OCI-LY3 (cell line): ENCODE results near the gene NRAP.

Experiments
- H2AFZ ChIP-seq: fragments of 200-600, 300-600 bp; shearing (Covaris generic); 2 replicates; pipeline ENCODE4 v1.6.0; 2014; ENCODE audit warnings: antibody characterized with exemption, low read depth, low read length
- H3K27ac ChIP-seq: fragments of 200-600, 300-600 bp; sonication (generic); 2 replicates; pipeline ENCODE4 v1.5.1; 2014; ENCODE audit warnings: mild to moderate bottlenecking, low read length, moderate library complexity, mixed read lengths
- H3K27me3 ChIP-seq: fragments of 200-600, 300-600 bp; sonication (generic); 2 replicates; pipeline ENCODE4 v1.6.1; 2014; ENCODE audit warnings: low read depth, low read length, mixed read lengths
- H3K36me3 ChIP-seq: fragments of 200-600, 300-600 bp; sonication (generic); replicated peaks from 2 replicates; pipeline ENCODE3; 2014; ENCODE audit warnings: low read depth, low read length, mixed read lengths
- H3K4me1 ChIP-seq: fragments of 300-600, 200-600 bp; sonication (generic); 2 replicates; pipeline ENCODE4 v1.6.1; 2014; ENCODE audit warnings: low read length, mixed read lengths
- H3K4me2 ChIP-seq: fragments of 200-600, 300-600 bp; sonication (generic); 2 replicates; pipeline ENCODE4 v1.6.1; 2014; ENCODE audit warnings: low read length, mixed read lengths
- H3K4me3 ChIP-seq: fragments of 300-600, 200-600 bp; sonication (generic); 2 replicates; pipeline ENCODE4 v1.5.1; 2014; ENCODE audit warnings: antibody characterized with exemption, mild to moderate bottlenecking, low read length, moderate library complexity
- H3K79me2 ChIP-seq: fragments of 300-600, 200-600 bp; shearing (Covaris generic); 2 replicates; pipeline ENCODE4 v1.6.1; 2014; ENCODE audit warnings: mild to moderate bottlenecking, low read length, mixed read lengths
- H3K9ac ChIP-seq: fragments of 300-600, 200-600 bp; shearing (Covaris generic); 2 replicates; pipeline ENCODE4 v1.6.0; 2014; ENCODE audit warnings: mild to moderate bottlenecking, low read length, moderate library complexity
- H3K9me3 ChIP-seq: fragments of 200-600, 300-600 bp; shearing (Covaris generic); 2 replicates; pipeline ENCODE4 v1.6.1; 2014; ENCODE audit warnings: low read length, mixed read lengths; ENCODE audit not compliant: insufficient read depth
- H4K20me1 ChIP-seq: fragments of 200-600, 300-600 bp; sonication (generic); 2 replicates; pipeline ENCODE4 v1.6.1; 2016; ENCODE audit warnings: low read length, mixed read lengths; ENCODE audit not compliant: insufficient read depth
- EZH2phosphoT487 ChIP-seq: fragments of 200-600 bp; shearing (Covaris generic); IDR thresholded peaks from 2 replicates; pipeline ENCODE4 v1.6.1; 2018; ENCODE audit warnings: antibody characterized with exemption, mixed run types, low read depth
- TF ChIP-seq, protein P1 (sequence below): fragments of 200-600, 300-600 bp; sonication (generic); IDR thresholded peaks from 2 replicates; pipeline ENCODE4 v1.5.1; 2014; ENCODE audit warnings: antibody characterized with exemption, low read length, low read depth

The NRAP gene

DNA sequence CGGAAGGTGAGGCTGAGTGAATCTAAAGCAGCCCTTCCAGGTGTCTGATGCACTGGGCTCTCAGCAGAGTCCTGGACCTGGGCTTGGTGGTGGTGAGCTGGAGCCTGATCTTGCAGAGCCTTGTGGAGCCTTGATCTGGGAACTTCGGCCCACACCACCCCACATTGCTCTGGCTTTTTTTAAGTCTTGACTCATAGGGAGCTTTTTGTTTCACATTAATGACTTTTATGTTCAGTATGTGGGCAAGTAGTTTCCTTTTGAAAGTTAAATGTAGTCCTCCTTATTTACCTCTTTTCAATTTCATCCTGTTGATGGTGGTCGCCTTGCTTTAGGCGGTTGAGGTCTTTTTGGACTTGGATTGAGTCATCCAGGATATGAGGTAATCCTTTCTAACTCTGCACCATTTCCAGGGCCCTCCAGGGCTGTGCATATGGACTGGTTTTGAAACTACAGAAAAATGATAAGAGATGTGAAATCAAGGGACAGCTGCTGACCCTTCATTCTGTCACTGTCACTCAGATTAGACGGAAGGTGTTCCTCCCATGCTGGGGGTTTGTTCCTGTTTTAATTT is 2.9 kb upstream of the NRAP start:
- H2AFZ ChIP-seq = no peak overlapping the region
- TF ChIP-seq, protein P1, sequence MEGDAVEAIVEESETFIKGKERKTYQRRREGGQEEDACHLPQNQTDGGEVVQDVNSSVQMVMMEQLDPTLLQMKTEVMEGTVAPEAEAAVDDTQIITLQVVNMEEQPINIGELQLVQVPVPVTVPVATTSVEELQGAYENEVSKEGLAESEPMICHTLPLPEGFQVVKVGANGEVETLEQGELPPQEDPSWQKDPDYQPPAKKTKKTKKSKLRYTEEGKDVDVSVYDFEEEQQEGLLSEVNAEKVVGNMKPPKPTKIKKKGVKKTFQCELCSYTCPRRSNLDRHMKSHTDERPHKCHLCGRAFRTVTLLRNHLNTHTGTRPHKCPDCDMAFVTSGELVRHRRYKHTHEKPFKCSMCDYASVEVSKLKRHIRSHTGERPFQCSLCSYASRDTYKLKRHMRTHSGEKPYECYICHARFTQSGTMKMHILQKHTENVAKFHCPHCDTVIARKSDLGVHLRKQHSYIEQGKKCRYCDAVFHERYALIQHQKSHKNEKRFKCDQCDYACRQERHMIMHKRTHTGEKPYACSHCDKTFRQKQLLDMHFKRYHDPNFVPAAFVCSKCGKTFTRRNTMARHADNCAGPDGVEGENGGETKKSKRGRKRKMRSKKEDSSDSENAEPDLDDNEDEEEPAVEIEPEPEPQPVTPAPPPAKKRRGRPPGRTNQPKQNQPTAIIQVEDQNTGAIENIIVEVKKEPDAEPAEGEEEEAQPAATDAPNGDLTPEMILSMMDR = no peak
- TF ChIP-seq EZH2phosphoT487 = no peak
- H3K4me2 ChIP-seq = no peak overlapping the region

GRCh38 chr10:113665806-113666354 is 2.0 kb upstream of the NRAP start:
- Histone ChIP-seq H3K79me2 (no peaks in the 10 kb centered on the region), H3K4me2 (no peak overlapping the region), H3K36me3 (no peaks in the 10 kb centered on the region), H3K27me3 (no peaks in the 10 kb centered on the region; the same call in 1 of the 2 replicates), H2AFZ (no peak overlapping the region), H4K20me1 (no peaks in the 10 kb centered on the region), H3K9me3 (no peaks in the 10 kb centered on the region), H3K4me1 (no peaks in the 10 kb centered on the region), H3K4me3 (no peak overlapping the region), H3K9ac (no peak overlapping the region), H3K27ac (no peak overlapping the region)
- TF ChIP-seq, protein P1 = no peak
- TF ChIP-seq EZH2phosphoT487 = no peak

More for the DNA sequence above, 2.9 kb upstream of the NRAP start:
- Histone ChIP-seq H3K4me1 (no peaks in the 10 kb centered on the region), H3K27me3 (no peaks in the 10 kb centered on the region; the same call in 1 of the 2 replicates), H3K36me3 (no peaks in the 10 kb centered on the region), H3K9ac (no peak overlapping the region), H4K20me1 (no peaks in the 10 kb centered on the region), H3K4me3 (no peak overlapping the region), H3K79me2 (no peaks in the 10 kb centered on the region), H3K27ac (no peak overlapping the region), H3K9me3 (no peaks in the 10 kb centered on the region)

DNA sequence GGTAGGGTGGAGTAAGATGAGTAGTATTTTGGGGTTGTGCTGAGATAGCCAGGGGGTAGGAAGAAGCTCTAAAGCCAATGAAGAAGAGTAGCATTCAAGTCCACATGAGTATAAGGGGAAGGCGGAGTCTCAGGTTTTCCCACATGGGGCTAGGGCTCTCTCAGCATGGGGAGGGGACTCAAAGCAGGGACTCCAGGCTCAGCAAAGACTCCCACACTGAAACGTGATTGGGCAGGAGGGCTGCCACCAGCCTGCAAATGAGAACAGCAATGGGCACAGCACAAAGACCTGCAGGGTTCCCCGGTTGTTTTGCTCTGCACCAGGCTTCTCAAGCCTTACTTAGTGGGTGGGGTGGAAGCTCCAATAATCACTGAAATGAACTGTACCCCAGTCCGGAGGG is 1.5 kb upstream of the NRAP start:
- no peak overlapping the region for H3K27ac ChIP-seq
- H3K9ac ChIP-seq = no peak overlapping the region
- H4K20me1 ChIP-seq = no peaks in the 10 kb centered on the region
- H3K79me2 ChIP-seq = no peaks in the 10 kb centered on the region
- TF ChIP-seq EZH2phosphoT487 = no peak
- TF ChIP-seq, protein P1 = no peak
- H2AFZ ChIP-seq = no peak overlapping the region
- H3K27me3 ChIP-seq = no peaks in the 10 kb centered on the region
- no peak overlapping the region for H3K4me3 ChIP-seq
- H3K4me1 ChIP-seq = no peaks in the 10 kb centered on the region
- H3K9me3 ChIP-seq = no peaks in the 10 kb centered on the region
- H3K36me3 ChIP-seq = no peaks in the 10 kb centered on the region
- no peak overlapping the region for H3K4me2 ChIP-seq

GRCh38 chr10:113663142-113663541 is 699 bp downstream of the NRAP start:
- Histone ChIP-seq H3K4me3 (no peak overlapping the region), H3K27ac (no peak overlapping the region), H3K36me3 (no peaks in the 10 kb centered on the region), H3K27me3 (no peaks in the 10 kb centered on the region), H3K9me3 (no peaks in the 10 kb centered on the region), H2AFZ (no peak overlapping the region), H4K20me1 (no peaks in the 10 kb centered on the region), H3K79me2 (no peaks in the 10 kb centered on the region), H3K4me2 (no peak overlapping the region), H3K4me1 (no peaks in the 10 kb centered on the region), H3K9ac (no peak overlapping the region)
- TF ChIP-seq, protein P1 = no peak
- no peak for TF ChIP-seq EZH2phosphoT487
